HepG2 (cell line): ENCODE data around the gene NPFFR1. TPM values are rescaled to one million over a fixed set of nuclear protein-coding genes. Genes with fewer than 3 reads are reported as not detected.

Experiments used
- ATAC-seq: fragments of 200-7000 bp; cut with Tn5 transposase; 3 replicates; pipeline ENCODE4 v1.9.1; 2020; ENCODE audit warnings: mild to moderate bottlenecking, moderate library complexity
- BruUV-seq: library from RNA; stranded (reverse); fragments of 400-500 nt; replicated peaks from 2 replicates; lab custom pipeline; 2021; lab: Mats Ljungman, UMichigan
- CTCF ChIA-PET: fragments of 300-600 bp; formaldehyde crosslinking; extraction: SDS; loops from one replicate; lab custom pipeline; 2021; ENCODE audit warnings: low total read pairs, inconsistent platforms, low intra/inter-chr PET ratio; lab: Yijun Ruan, JAX
- POLR2A ChIA-PET: fragments of 350-600 bp; sonication (Branson Sonifier 250); formaldehyde crosslinking; loops from one replicate; lab custom pipeline; 2020; ENCODE audit warnings: antibody characterized with exemption, inconsistent platforms; lab: Yijun Ruan, JAX
- DNase-seq: peaks from one replicate; pipeline ENCODE4 v3.0.0-alpha.2; 2015; ENCODE audit warnings: low spot score
- FAIRE-seq: peaks from 3 replicates; lab custom pipeline; 2011; peaks lifted over from hg19 to GRCh38; lab: Jason Lieb, UNC
- H2AFZ ChIP-seq: one replicate; pipeline ENCODE4 v1.6.1; 2011; ENCODE audit warnings: low read length, inconsistent platforms
- H3K27ac ChIP-seq: fragments of 300-600 bp; 3 replicates; pipeline ENCODE4 v1.8.0; 2011; ENCODE audit warnings: mixed run types, mild to moderate bottlenecking, mixed read lengths, low read length, inconsistent platforms; ENCODE audit not compliant: insufficient read depth; ENCODE audit errors: extremely low read length
- H3K27me3 ChIP-seq, 2 experiments: fragments of 200-600 bp in 1 of 2; 2 replicates in 1 of 2; 3 replicates in 1 of 2; pipeline versions ENCODE4 v1.6.0 to v1.8.0; 2011; ENCODE audit warnings: low read length in 2 of 2, mild to moderate bottlenecking in 2 of 2, moderate library complexity in 2 of 2, inconsistent platforms in 1 of 2; ENCODE audit not compliant: insufficient read depth in 2 of 2, control insufficient read depth in 1 of 2
- H3K36me3 ChIP-seq, 2 experiments: fragments of 200-600 bp in 1 of 2; replicated peaks in 1 of 2; 2 replicates in 1 of 2; 3 replicates in 1 of 2; pipeline versions ENCODE4 v1.5.1 to v1.8.0; 2011; ENCODE audit warnings: low read length in 2 of 2, inconsistent platforms in 1 of 2; ENCODE audit not compliant: insufficient read depth in 2 of 2, control insufficient read depth in 1 of 2
- H3K4me1 ChIP-seq: 2 replicates; pipeline ENCODE4 v1.5.1; 2012; ENCODE audit warnings: low read length, inconsistent platforms; ENCODE audit not compliant: insufficient read depth
- H3K4me2 ChIP-seq: 2 replicates; pipeline ENCODE4 v1.6.0; 2011; ENCODE audit warnings: low read depth, low read length, inconsistent platforms
- H3K4me3 ChIP-seq, 3 experiments: fragments of 200-600 bp in 1 of 3; sonication (generic), shearing (Covaris generic) in 1 of 3; replicated peaks in 1 of 3; 2 replicates each; pipeline ENCODE4 v1.5.1; 2011 to 2016; ENCODE audit warnings: low read length in 3 of 3, inconsistent platforms in 2 of 3, low read depth in 2 of 3, mild to moderate bottlenecking in 2 of 3, control low read depth in 1 of 3, mixed read lengths in 1 of 3; ENCODE audit not compliant: insufficient read depth in 1 of 3
- H3K79me2 ChIP-seq: one replicate; pipeline ENCODE4 v1.6.1; 2011; ENCODE audit warnings: low read length, inconsistent platforms; ENCODE audit not compliant: insufficient read depth
- H3K9ac ChIP-seq: 2 replicates; pipeline ENCODE4 v1.6.0; 2011; ENCODE audit warnings: mild to moderate bottlenecking, low read depth, low read length, inconsistent platforms; ENCODE audit not compliant: insufficient read depth
- H3K9me3 ChIP-seq: 2 replicates; pipeline ENCODE4 v1.5.1; 2012; ENCODE audit warnings: mild to moderate bottlenecking, low read length
- H4K20me1 ChIP-seq: 2 replicates; pipeline ENCODE4 v1.6.0; 2011; ENCODE audit warnings: inconsistent platforms, mild to moderate bottlenecking, low read length, moderate library complexity; ENCODE audit not compliant: insufficient read depth
- CAMTA2 ChIP-seq: sonication (generic); formaldehyde crosslinking; IDR thresholded peaks from 2 replicates; pipeline ENCODE4 v1.4.0; 2020; ENCODE audit warnings: mild to moderate bottlenecking, missing genetic modification reagents, borderline replicate concordance
- CENPBD1 ChIP-seq: sonication (generic); formaldehyde crosslinking; IDR thresholded peaks from 2 replicates; pipeline ENCODE4 v1.8.0; 2022; ENCODE audit warnings: missing genetic modification reagents, low read depth, mild to moderate bottlenecking, borderline replicate concordance
- LCORL ChIP-seq, 2 experiments: fragments of 450-650 bp in 1 of 2; sonication (generic) in 1 of 2; formaldehyde crosslinking in 1 of 2; IDR thresholded peaks; 2 replicates each; pipeline versions ENCODE4 v1.5.0 to v1.6.1; 2017 to 2020; ENCODE audit warnings: antibody characterized with exemption in 1 of 2, missing genetic modification reagents in 1 of 2
- MLXIP ChIP-seq: sonication (generic); formaldehyde crosslinking; IDR thresholded peaks from 2 replicates; pipeline ENCODE4 v1.9.0; 2021; ENCODE audit warnings: missing genetic modification reagents, borderline replicate concordance
- POLR2AphosphoS5 ChIP-seq: IDR thresholded peaks from 2 replicates; pipeline ENCODE4 v1.6.1; 2012; ENCODE audit warnings: low read depth, low read length
- PRPF4 ChIP-seq: fragments of 200-400 bp; formaldehyde crosslinking; IDR thresholded peaks from 2 replicates; pipeline ENCODE4 v1.6.1; 2016; ENCODE audit warnings: low read length, low read depth; ENCODE audit not compliant: poor library complexity, severe bottlenecking
- SNAPC4 ChIP-seq: sonication (generic); formaldehyde crosslinking; IDR thresholded peaks from 2 replicates; pipeline ENCODE4 v1.4.0; 2020; ENCODE audit warnings: mild to moderate bottlenecking, missing genetic modification reagents
- TEAD3 ChIP-seq: optimal IDR thresholded peaks from 2 replicates; pipeline ENCODE3; 2016; ENCODE audit warnings: borderline replicate concordance
- ZMYM2 ChIP-seq: sonication (generic); formaldehyde crosslinking; IDR thresholded peaks from 2 replicates; pipeline ENCODE4 v1.8.0; 2022; ENCODE audit warnings: mild to moderate bottlenecking, missing genetic modification reagents
- ZNF263 ChIP-seq: sonication (generic); formaldehyde crosslinking; IDR thresholded peaks from 2 replicates; pipeline ENCODE4 v1.4.0; 2020; ENCODE audit warnings: missing genetic modification reagents
- ZNF337 ChIP-seq: sonication (generic); formaldehyde crosslinking; IDR thresholded peaks from 2 replicates; pipeline ENCODE4 v1.5.1; 2020; ENCODE audit warnings: missing genetic modification reagents, low read depth, mild to moderate bottlenecking, borderline replicate concordance
- ZNF639 ChIP-seq: conservative IDR thresholded peaks from 2 replicates; pipeline ENCODE4 v1.6.1; 2018; ENCODE audit warnings: missing genetic modification reagents
- ZNF781 ChIP-seq: sonication (generic); formaldehyde crosslinking; IDR thresholded peaks from 2 replicates; pipeline ENCODE4 v1.5.1; 2020; ENCODE audit warnings: borderline replicate concordance, mild to moderate bottlenecking, missing genetic modification reagents; ENCODE audit errors: not compliant biosample characterization
- WGBS: methylation state at CpG from one replicate; pipeline ENCODE4 v1.1.6; 2017; ENCODE audit warnings: low lambda C conversion rate; 5-methylcytosine and 5-hydroxymethylcytosine counted together
- in situ Hi-C: cut with HindIII; loops from 2 replicates; pipeline ENCODE4 v1.10.0; 2017; ENCODE audit warnings: low pct_unique_long_range_greater_than_20kb; ENCODE audit not compliant: extremely low pct_ligation_motif_present
- intact Hi-C: fragments of 100-400 bp; cut with micrococcal nuclease; formaldehyde crosslinking; loops from one replicate; pipeline ENCODE4 v1.10.0; 2022; ENCODE audit not compliant: unreplicated experiment
- polyA plus RNA-seq, 8 experiments: library from polyadenylated mRNA; depleted of rRNA in 3 of 8; stranded (reverse) in 7 of 8; unstranded in 1 of 8; fragments of >200 nt; fragmentation: Illumina TruSeq in 4 of 8; extraction: Trizol in 4 of 8; gene quantifications; 2 replicates each; pipeline versions ENCODE4 v1.2.1 to v1.2.3, GENCODE V29; 2011 to 2016; ENCODE audit warnings: low read depth in 4 of 8, missing spikeins in 1 of 8, mixed read lengths in 1 of 8; ENCODE audit not compliant: insufficient read depth in 1 of 8
- total RNA-seq, 5 experiments: library from RNA; depleted of rRNA; stranded (reverse); fragments of >200 nt; fragmentation: Illumina TruSeq; extraction: Trizol; gene quantifications; 2 replicates each; pipeline ENCODE4 v1.2.3, GENCODE V29; 2016; ENCODE audit warnings: low read depth in 1 of 5

NPFFR1 gene
- total and polyA plus RNA-seq, 2 of the 13 experiments (the other 11 are each of a cell fraction or from before 2014, with no cell fraction given), result under 0.01 TPM; not detected in 1

GRCh38 chr10:70324339-70324861 lies 40.6 kb upstream of the NPFFR1 start:
- H3K4me2 ChIP-seq, result peak overlapping the region; percentile 99
- DNase-seq (peak; percentile 46), FAIRE-seq (no peak), ATAC-seq (peak; percentile 72)
- H4K20me1 ChIP-seq, result no peaks in the 10 kb centered on the region
- BruUV-seq, result no TSS peak
- no peaks in the 10 kb centered on the region; a peak in 1 of 5 replicates for H3K27me3 ChIP-seq
- H3K9me3 ChIP-seq, result no peaks in the 10 kb centered on the region
- intact Hi-C loops (no loop called here), in situ Hi-C loops (no loop called here)
- peak overlapping the region; percentile 84 for H3K9ac ChIP-seq
- H2AFZ ChIP-seq, result no peak overlapping the region
- H3K4me1 ChIP-seq, result peaks cover 62% of the 10 kb centered on the region
- POLR2A ChIA-PET, result interaction anchor here (0.7 to 3.3 kb wide), 25 partner anchors 8 to 233 kb away, joined by 3 to 32 read pairs (median 4); partner anchors contain the start of genes EIF4EBP2, PPA1 and TYSND1
- 31% methylated on average over 7 of the region's 11 CpGs for WGBS
- peak overlapping the region; percentile 70 to 92 (median 71) for H3K4me3 ChIP-seq
- peaks cover 7 to 10% of the 10 kb centered on the region in 2 experiments for H3K36me3 ChIP-seq
- H3K27ac ChIP-seq, result peak overlapping the region; percentile 77
- CTCF ChIA-PET, result interaction anchor here (1.6 to 2.3 kb wide), 2 partner anchors 24 to 39 kb away, joined by 6 to 20 read pairs; no protein-coding TSS in a partner anchor
- H3K79me2 ChIP-seq, result peaks cover 33% of the 10 kb centered on the region
- no peak for TF ChIP-seq ZNF781 (CRISPR knock-in tag)
- no peak for TF ChIP-seq POLR2AphosphoS5
- 0 out of 2 replicates have a peak, but pooled peaks have one; percentile 52 for TF ChIP-seq CAMTA2 (CRISPR knock-in tag)
- TF ChIP-seq ZNF337 (CRISPR knock-in tag), result no peak
- peak; percentile 8 for TF ChIP-seq TEAD3 (CRISPR knock-in tag)
- TF ChIP-seq CENPBD1 (CRISPR knock-in tag), result no peak
- TF ChIP-seq SNAPC4 (CRISPR knock-in tag), result 0 out of 2 replicates have a peak, but pooled peaks have one; percentile 55
- TF ChIP-seq ZNF639, result no peak
- no peak for TF ChIP-seq MLXIP (CRISPR knock-in tag)
- no peak for TF ChIP-seq LCORL (IDR thresholded peaks at IDR 0.05)
- TF ChIP-seq LCORL (CRISPR knock-in tag; IDR thresholded peaks at IDR 0.05), result no peak
- TF ChIP-seq ZNF263 (CRISPR knock-in tag), result peak; percentile 87
- TF ChIP-seq ZMYM2 (CRISPR knock-in tag), result no peak
- no peak for TF ChIP-seq PRPF4
